K562 (cell line): Measurements from ENCODE around the gene NTM.

ENCODE experiments used
- ZNF217 ChIP-seq: sonication (generic); formaldehyde crosslinking; IDR thresholded peaks from 2 replicates; pipeline ENCODE4 v1.8.0; 2022; ENCODE audit warnings: mild to moderate bottlenecking, missing genetic modification reagents
- TF ChIP-seq, protein P1 (sequence below), 3 experiments: IDR thresholded peaks in 2 of 3; conservative IDR thresholded peaks in 1 of 3; 2 replicates each; pipeline ENCODE4 v1.5.1; 2011 to 2012; ENCODE audit warnings: low read length in 3 of 3, mild to moderate bottlenecking in 3 of 3, control low read depth in 2 of 3, improper control_type of control experiment in 1 of 3, inconsistent platforms in 1 of 3, low read depth in 1 of 3, mixed read lengths in 1 of 3, moderate library complexity in 1 of 3; ENCODE audit not compliant: insufficient read depth in 2 of 3
- TF ChIP-seq, protein P2 (sequence below): fragments of 250-450 bp; sonication (Bioruptor Pico); IDR thresholded peaks from 2 replicates; pipeline ENCODE4 v1.5.0; 2021; ENCODE audit warnings: mild to moderate bottlenecking, borderline replicate concordance

- TF ChIP-seq, protein P1, sequence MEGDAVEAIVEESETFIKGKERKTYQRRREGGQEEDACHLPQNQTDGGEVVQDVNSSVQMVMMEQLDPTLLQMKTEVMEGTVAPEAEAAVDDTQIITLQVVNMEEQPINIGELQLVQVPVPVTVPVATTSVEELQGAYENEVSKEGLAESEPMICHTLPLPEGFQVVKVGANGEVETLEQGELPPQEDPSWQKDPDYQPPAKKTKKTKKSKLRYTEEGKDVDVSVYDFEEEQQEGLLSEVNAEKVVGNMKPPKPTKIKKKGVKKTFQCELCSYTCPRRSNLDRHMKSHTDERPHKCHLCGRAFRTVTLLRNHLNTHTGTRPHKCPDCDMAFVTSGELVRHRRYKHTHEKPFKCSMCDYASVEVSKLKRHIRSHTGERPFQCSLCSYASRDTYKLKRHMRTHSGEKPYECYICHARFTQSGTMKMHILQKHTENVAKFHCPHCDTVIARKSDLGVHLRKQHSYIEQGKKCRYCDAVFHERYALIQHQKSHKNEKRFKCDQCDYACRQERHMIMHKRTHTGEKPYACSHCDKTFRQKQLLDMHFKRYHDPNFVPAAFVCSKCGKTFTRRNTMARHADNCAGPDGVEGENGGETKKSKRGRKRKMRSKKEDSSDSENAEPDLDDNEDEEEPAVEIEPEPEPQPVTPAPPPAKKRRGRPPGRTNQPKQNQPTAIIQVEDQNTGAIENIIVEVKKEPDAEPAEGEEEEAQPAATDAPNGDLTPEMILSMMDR (IDR thresholded peaks at IDR 0.05 in 2 of 3, conservative IDR thresholded peaks at IDR 0.05 in 1 of 3; ENCODE audit: insufficient read depth in 2 of 3, low read depth in 1 of 3, low read length in 3 of 3), result no peak
- TF ChIP-seq, protein P2, sequence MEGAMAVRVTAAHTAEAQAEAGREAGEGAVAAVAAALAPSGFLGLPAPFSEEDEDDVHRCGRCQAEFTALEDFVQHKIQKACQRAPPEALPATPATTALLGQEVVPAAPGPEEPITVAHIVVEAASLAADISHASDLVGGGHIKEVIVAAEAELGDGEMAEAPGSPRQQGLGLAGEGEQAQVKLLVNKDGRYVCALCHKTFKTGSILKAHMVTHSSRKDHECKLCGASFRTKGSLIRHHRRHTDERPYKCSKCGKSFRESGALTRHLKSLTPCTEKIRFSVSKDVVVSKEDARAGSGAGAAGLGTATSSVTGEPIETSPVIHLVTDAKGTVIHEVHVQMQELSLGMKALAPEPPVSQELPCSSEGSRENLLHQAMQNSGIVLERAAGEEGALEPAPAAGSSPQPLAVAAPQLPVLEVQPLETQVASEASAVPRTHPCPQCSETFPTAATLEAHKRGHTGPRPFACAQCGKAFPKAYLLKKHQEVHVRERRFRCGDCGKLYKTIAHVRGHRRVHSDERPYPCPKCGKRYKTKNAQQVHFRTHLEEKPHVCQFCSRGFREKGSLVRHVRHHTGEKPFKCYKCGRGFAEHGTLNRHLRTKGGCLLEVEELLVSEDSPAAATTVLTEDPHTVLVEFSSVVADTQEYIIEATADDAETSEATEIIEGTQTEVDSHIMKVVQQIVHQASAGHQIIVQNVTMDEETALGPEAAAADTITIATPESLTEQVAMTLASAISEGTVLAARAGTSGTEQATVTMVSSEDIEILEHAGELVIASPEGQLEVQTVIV (CRISPR knock-in tag), result no peak
- no peak for TF ChIP-seq ZNF217 (CRISPR knock-in tag)
These were observed 25.0 kb upstream of the NTM start for GRCh38 chr11:131345406-131345805.
